Nephron (organoid): Measurements from ENCODE around the gene IRF2.
"Not testable (repeated sequence)": the region's sequence is repeated elsewhere in the genome, so short reads cannot be mapped to it uniquely, and the experiment has no call there.

Experiments
- H3K27ac Mint-ChIP-seq, 3 experiments: 2 replicates each; pipeline ENCODE4 v1.8.0; 2020; ENCODE audit warnings: mixed read lengths in 3 of 3, mild to moderate bottlenecking in 2 of 3, moderate library complexity in 1 of 3
- H3K27me3 Mint-ChIP-seq: 2 replicates; pipeline ENCODE4 v1.8.0; 2021; ENCODE audit warnings: low read depth, mild to moderate bottlenecking, moderate library complexity, mixed read lengths
- H3K36me3 Mint-ChIP-seq: 2 replicates; pipeline ENCODE4 v1.8.0; 2020; ENCODE audit warnings: low read depth, mixed read lengths
- H3K4me1 Mint-ChIP-seq: 2 replicates; pipeline ENCODE4 v1.8.0; 2020; ENCODE audit warnings: mixed read lengths
- H3K4me3 Mint-ChIP-seq, 3 experiments: 2 replicates each; pipeline ENCODE4 v1.8.0; 2020; ENCODE audit warnings: mild to moderate bottlenecking in 3 of 3, mixed read lengths in 3 of 3, moderate library complexity in 2 of 3
- H3K9me3 Mint-ChIP-seq: 2 replicates; pipeline ENCODE4 v1.8.0; 2020; ENCODE audit warnings: mixed read lengths
- CTCF ChIP-seq, 3 experiments: fragments of 200-600 bp; sonication (generic); IDR thresholded peaks; one replicate each; pipeline ENCODE4 v1.5.0; 2021; ENCODE audit warnings: antibody characterized with exemption in 3 of 3; ENCODE audit not compliant: unreplicated experiment in 3 of 3

Gene IRF2

GRCh38 chr4:184348311-184349233 lies 125.8 kb downstream of the IRF2 start:
- Mint-ChIP-seq H3K4me3 (peak overlapping the region; percentile 12 to 33 (median 28)), H3K27ac (peak overlapping the region; percentile 63 to 93 (median 85))
- no peak for TF ChIP-seq CTCF (IDR thresholded peaks at IDR 0.05; ENCODE audit: unreplicated experiment in 3 of 3)

DNA sequence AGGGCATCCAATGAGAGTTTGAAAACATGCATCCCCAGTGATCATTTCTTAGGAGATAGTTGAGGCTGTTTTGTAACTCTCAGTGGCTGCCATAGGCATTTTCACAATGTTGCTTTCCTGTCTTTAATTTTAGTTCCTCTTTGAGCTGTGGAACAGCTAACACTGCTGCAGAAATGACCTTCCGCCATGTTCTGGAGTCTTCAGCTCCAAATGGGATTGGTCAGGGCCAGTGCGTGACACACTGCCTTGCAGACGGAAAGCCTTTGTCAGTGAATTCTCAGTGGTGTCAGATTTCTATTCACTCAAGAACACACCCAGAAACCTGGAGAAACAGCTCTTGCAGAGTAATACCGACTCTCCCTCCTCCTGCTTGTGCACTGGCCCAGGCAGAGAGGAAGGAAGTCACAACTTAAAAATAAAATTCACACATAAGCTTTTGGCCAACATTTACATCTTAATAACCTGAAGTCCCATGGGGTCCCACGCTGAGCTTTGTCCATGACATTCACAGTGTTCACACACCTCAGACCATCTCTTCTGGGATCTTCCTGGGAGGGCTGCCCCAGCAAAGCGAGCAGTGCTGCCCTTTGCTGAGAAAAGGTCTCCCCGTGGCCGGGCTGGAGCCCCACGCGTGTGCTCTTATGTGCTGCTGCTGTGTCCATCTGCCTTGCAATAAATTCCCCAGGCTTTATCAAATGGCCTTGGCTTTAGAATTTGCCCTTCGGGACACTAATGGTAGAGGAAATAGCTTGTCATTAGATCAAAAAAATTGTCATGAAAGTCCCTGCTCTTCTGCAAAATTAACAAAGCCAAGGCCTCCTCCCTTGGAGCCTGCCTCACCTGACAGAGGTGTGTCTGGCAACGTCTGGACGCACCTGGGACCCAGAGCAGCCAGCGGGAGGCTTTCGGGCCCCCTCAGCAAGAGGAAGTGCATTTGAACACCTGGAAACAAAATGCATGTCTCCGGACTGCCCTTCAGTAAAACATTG lies 126.8 kb downstream of the IRF2 start:
- Mint-ChIP-seq H3K27me3 (no peaks in the 10 kb centered on the region), H3K4me1 (peaks cover 55% of the 10 kb centered on the region), H3K27ac (peak overlapping the region; percentile 63 to 93 (median 85)), H3K36me3 (no peaks in the 10 kb centered on the region), H3K4me3 (peak overlapping the region; percentile 33 to 66 (median 42)), H3K9me3 (no peaks in the 10 kb centered on the region)
- no peak for TF ChIP-seq CTCF (IDR thresholded peaks at IDR 0.05; ENCODE audit: unreplicated experiment in 3 of 3)

More at GRCh38 chr4:184348311-184349233, 125.8 kb downstream of the IRF2 start:
- H3K27me3 Mint-ChIP-seq: no peaks in the 10 kb centered on the region
- peaks cover 49% of the 10 kb centered on the region for H3K4me1 Mint-ChIP-seq
- H3K36me3 Mint-ChIP-seq: no peaks in the 10 kb centered on the region
- no peaks in the 10 kb centered on the region for H3K9me3 Mint-ChIP-seq

GRCh38 chr4:184346682-184347081 lies 127.7 kb downstream of the IRF2 start:
- Mint-ChIP-seq H3K27me3 (no peaks in the 10 kb centered on the region), H3K36me3 (no peaks in the 10 kb centered on the region), H3K4me3 (no peak overlapping the region), H3K9me3 (no peaks in the 10 kb centered on the region), H3K4me1 (peaks cover 55% of the 10 kb centered on the region), H3K27ac (peak overlapping the region; percentile 58 to 93 (median 63))
- no peak for TF ChIP-seq CTCF (IDR thresholded peaks at IDR 0.05; ENCODE audit: unreplicated experiment in 3 of 3)

DNA sequence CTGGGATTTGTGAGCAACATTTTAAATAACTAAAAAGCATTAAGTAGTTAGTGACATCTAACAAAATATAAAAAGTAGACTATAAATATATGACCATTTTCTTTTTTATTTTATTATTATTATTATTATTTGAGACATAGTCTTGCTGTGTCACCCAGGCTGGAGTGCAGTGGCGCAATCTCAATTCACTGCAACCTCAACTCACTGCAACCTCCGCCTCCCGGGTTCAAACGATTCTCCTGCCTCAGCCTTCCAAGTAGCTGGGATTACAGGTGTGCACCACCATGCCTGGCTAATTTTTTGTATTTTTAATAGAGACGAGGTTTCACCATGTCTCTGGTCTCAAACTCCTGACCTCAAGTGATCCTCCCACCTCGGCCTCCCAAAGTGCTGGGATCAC lies 128.1 kb downstream of the IRF2 start:
- H3K4me3 Mint-ChIP-seq: peak overlapping the region in 1 of 3 experiments; percentile 1
- not testable (repeated sequence) for H3K36me3 Mint-ChIP-seq, H3K9me3 Mint-ChIP-seq, H3K27me3 Mint-ChIP-seq
- H3K4me1 Mint-ChIP-seq: peaks cover 55% of the 10 kb centered on the region
- peak overlapping the region in 2 of 3 experiments; percentile 63 to 93 for H3K27ac Mint-ChIP-seq

- Mint-ChIP-seq H3K4me3 (peak overlapping the region in 1 of 3 experiments; percentile 42), H3K9me3 (no peaks in the 10 kb centered on the region), H3K4me1 (peaks cover 55% of the 10 kb centered on the region), H3K27me3 (no peaks in the 10 kb centered on the region), H3K27ac (peak overlapping the region in 1 of 3 experiments; percentile 16), H3K36me3 (no peaks in the 10 kb centered on the region)
- no peak for TF ChIP-seq CTCF (IDR thresholded peaks at IDR 0.05; ENCODE audit: unreplicated experiment in 3 of 3)
Observed at GRCh38 chr4:184345573-184345922, 128.8 kb downstream of the IRF2 start.
